WTC11 (cell line): ENCODE data around the gene KLHL25. TPM values are rescaled to one million over a fixed set of nuclear protein-coding genes. Genes with fewer than 3 reads are reported as not detected.
A peak's percentile ranks its signal among the peaks of the same experiment; 100 is the strongest.

Experiments used
- ATAC-seq: fragments of 200-7000 bp; cut with Tn5 transposase; 2 replicates; pipeline ENCODE4 v1.10.0; 2021; ENCODE audit warnings: mild to moderate bottlenecking, moderate library complexity
- CTCF ChIA-PET: fragments of 300-600 bp; sonication (Branson Sonifier 250); formaldehyde crosslinking; loops from one replicate; lab custom pipeline; 2021; ENCODE audit warnings: antibody characterized with exemption; lab: Charles Lee
- POLR2A ChIA-PET: fragments of 350-600 bp; sonication (Branson Sonifier 250); formaldehyde crosslinking; loops from one replicate; lab custom pipeline; 2021; ENCODE audit warnings: antibody characterized with exemption; lab: Charles Lee
- DNase-seq: peaks from one replicate; pipeline ENCODE4 v3.0.0; 2021; ENCODE audit warnings: low spot score
- H3K27ac Mint-ChIP-seq: 2 replicates; pipeline ENCODE4 v1.8.0; 2021; ENCODE audit warnings: mixed read lengths
- H3K27me3 Mint-ChIP-seq: 2 replicates; pipeline ENCODE4 v1.8.0; 2021; ENCODE audit warnings: low read depth, mild to moderate bottlenecking, moderate library complexity, mixed read lengths
- H3K36me3 Mint-ChIP-seq: 2 replicates; pipeline ENCODE4 v1.8.0; 2021; ENCODE audit warnings: mixed read lengths
- H3K4me1 Mint-ChIP-seq: 2 replicates; pipeline ENCODE4 v1.8.0; 2022; ENCODE audit warnings: mixed read lengths
- H3K4me3 Mint-ChIP-seq: 2 replicates; pipeline ENCODE4 v1.8.0; 2021; ENCODE audit warnings: mild to moderate bottlenecking, moderate library complexity, mixed read lengths
- H3K9me3 Mint-ChIP-seq: 2 replicates; pipeline ENCODE4 v1.8.0; 2021; ENCODE audit warnings: mixed read lengths
- CBFB ChIP-seq: sonication (generic); formaldehyde crosslinking; IDR thresholded peaks from 2 replicates; pipeline ENCODE4 v1.8.1; 2022; ENCODE audit warnings: mild to moderate bottlenecking, low read depth, missing genetic modification reagents
- E2F4 ChIP-seq: sonication (generic); formaldehyde crosslinking; IDR thresholded peaks from 2 replicates; pipeline ENCODE4 v1.8.1; 2022; ENCODE audit warnings: low read depth, mild to moderate bottlenecking, moderate library complexity, missing genetic modification reagents, borderline replicate concordance
- JAZF1 ChIP-seq: fragments of 250-450 bp; sonication (Bioruptor Pico); IDR thresholded peaks from 2 replicates; pipeline ENCODE4 v1.9.0; 2021; ENCODE audit warnings: moderate library complexity, mild to moderate bottlenecking, inconsistent platforms
- MLX ChIP-seq: sonication (generic); formaldehyde crosslinking; IDR thresholded peaks from 2 replicates; pipeline ENCODE4 v1.8.1; 2023; ENCODE audit warnings: mild to moderate bottlenecking, missing genetic modification reagents, moderate library complexity
- MXD4 ChIP-seq: fragments of 250-450 bp; sonication (Bioruptor Pico); IDR thresholded peaks from 2 replicates; pipeline ENCODE4 v1.8.0; 2021; ENCODE audit warnings: mild to moderate bottlenecking, moderate library complexity, borderline replicate concordance
- MYBL2 ChIP-seq: sonication (generic); formaldehyde crosslinking; IDR thresholded peaks from 2 replicates; pipeline ENCODE4 v1.8.1; 2023; ENCODE audit warnings: mild to moderate bottlenecking, moderate library complexity, missing genetic modification reagents
- NFE2L1 ChIP-seq: sonication (generic); formaldehyde crosslinking; IDR thresholded peaks from 2 replicates; pipeline ENCODE4 v1.8.1; 2023; ENCODE audit warnings: missing genetic modification reagents
- NR2C2 ChIP-seq: sonication (generic); formaldehyde crosslinking; IDR thresholded peaks from 2 replicates; pipeline ENCODE4 v1.8.0; 2022; ENCODE audit warnings: mild to moderate bottlenecking, missing genetic modification reagents
- SMAD4 ChIP-seq: sonication (generic); formaldehyde crosslinking; IDR thresholded peaks from 2 replicates; pipeline ENCODE4 v1.8.0; 2022; ENCODE audit warnings: mild to moderate bottlenecking, missing genetic modification reagents
- SOX15 ChIP-seq: fragments of 250-450 bp; sonication (Bioruptor Pico); IDR thresholded peaks from 2 replicates; pipeline ENCODE4 v1.9.0; 2021; ENCODE audit warnings: mild to moderate bottlenecking
- TP53 ChIP-seq: sonication (generic); formaldehyde crosslinking; IDR thresholded peaks from 2 replicates; pipeline ENCODE4 v1.8.1; 2023; ENCODE audit warnings: mild to moderate bottlenecking, missing genetic modification reagents
- ZBTB43 ChIP-seq: sonication (generic); formaldehyde crosslinking; IDR thresholded peaks from 2 replicates; pipeline ENCODE4 v1.8.1; 2023; ENCODE audit warnings: mild to moderate bottlenecking, missing genetic modification reagents
- ZMAT4 ChIP-seq: fragments of 250-450 bp; sonication (Bioruptor Pico); IDR thresholded peaks from 2 replicates; pipeline ENCODE4 v1.9.0; 2021; ENCODE audit warnings: mild to moderate bottlenecking
- ZNF138 ChIP-seq: sonication (generic); formaldehyde crosslinking; conservative IDR thresholded peaks from 2 replicates; pipeline ENCODE4 v1.8.1; 2022; ENCODE audit warnings: mild to moderate bottlenecking, moderate library complexity, missing genetic modification reagents
- ZNF232 ChIP-seq: sonication (generic); formaldehyde crosslinking; IDR thresholded peaks from 2 replicates; pipeline ENCODE4 v1.8.0; 2022; ENCODE audit warnings: mild to moderate bottlenecking, missing genetic modification reagents
- ZNF671 ChIP-seq: fragments of 250-450 bp; sonication (Bioruptor Pico); IDR thresholded peaks from 2 replicates; pipeline ENCODE4 v1.8.0; 2021; ENCODE audit warnings: mild to moderate bottlenecking
- total RNA-seq: library from RNA; stranded (reverse); gene quantifications from 3 replicates; pipeline ENCODE4 v1.2.3, GENCODE V29; 2021

Gene KLHL25
- total RNA-seq, 1 experiment from 2014 or later = 14.1 TPM

- Mint-ChIP-seq H3K27ac (peak overlapping the region; percentile 57; the same call in 1 of the 2 replicates), H3K27me3 (no peaks in the 10 kb centered on the region)
- no peak for ATAC-seq
- TF ChIP-seq MXD4 (CRISPR knock-in tag) = no peak
- no peak for TF ChIP-seq CBFB (CRISPR knock-in tag)
- TF ChIP-seq ZNF138 = no peak
- TF ChIP-seq TP53 = no peak
- no peak for TF ChIP-seq NR2C2 (CRISPR knock-in tag)
- no peak for TF ChIP-seq NFE2L1 (CRISPR knock-in tag)
- no peak for TF ChIP-seq MYBL2 (CRISPR knock-in tag)
- no peak for TF ChIP-seq SOX15 (CRISPR knock-in tag)
- TF ChIP-seq, all 79 proteins: peak for 0
- H3K36me3 Mint-ChIP-seq = peaks cover 54% of the 10 kb centered on the region
- ChIA-PET POLR2A (no interaction called here), CTCF (no interaction called here)
- H3K4me3 Mint-ChIP-seq = no peak overlapping the region
- H3K9me3 Mint-ChIP-seq = no peaks in the 10 kb centered on the region
- no peak for DNase-seq
- H3K4me1 Mint-ChIP-seq = peaks cover 41% of the 10 kb centered on the region
These were observed 50.1 kb downstream of the KLHL25 start for GRCh38 chr15:85744579-85744978.

- ChIA-PET CTCF (interaction anchor here (2.5 to 3.8 kb wide), 2 partner anchors 8 to 97 kb away, joined by 14 to 18 read pairs; no protein-coding TSS in a partner anchor), POLR2A (interaction anchor here (2.8 kb wide), 1 partner anchor 9 kb away, joined by 12 read pairs; no protein-coding TSS in a partner anchor)
- no peak overlapping the region for H3K4me3 Mint-ChIP-seq
- H3K27ac Mint-ChIP-seq = no peak overlapping the region
- H3K36me3 Mint-ChIP-seq = peaks cover 58% of the 10 kb centered on the region
- H3K27me3 Mint-ChIP-seq = no peaks in the 10 kb centered on the region
- TF ChIP-seq CBFB (CRISPR knock-in tag) = no peak
- no peaks in the 10 kb centered on the region for H3K9me3 Mint-ChIP-seq
- H3K4me1 Mint-ChIP-seq = peaks cover 31% of the 10 kb centered on the region
- DNase-seq (no peak), ATAC-seq (no peak)
These were observed 51.2 kb downstream of the KLHL25 start for GRCh38 chr15:85743392-85744055.

- peak; percentile 38 for ATAC-seq
- Mint-ChIP-seq H3K4me1 (peaks cover 19% of the 10 kb centered on the region), H3K27ac (no peak overlapping the region; the same call in 1 of the 2 replicates), H3K27me3 (no peaks in the 10 kb centered on the region), H3K9me3 (no peaks in the 10 kb centered on the region), H3K4me3 (no peak overlapping the region), H3K36me3 (peaks cover 63% of the 10 kb centered on the region)
- CTCF ChIA-PET = interaction anchor here (1.2 to 3.8 kb wide), 4 partner anchors 9 to 446 kb away, joined by 4 to 21 read pairs (median 16); no protein-coding TSS in a partner anchor
- POLR2A ChIA-PET = interaction anchor here (0.6 to 2.8 kb wide), 3 partner anchors 10 to 265 kb away, joined by 3 to 12 read pairs (median 6); no protein-coding TSS in a partner anchor
- DNase-seq = no peak
- TF ChIP-seq MLX (CRISPR knock-in tag) (no peak), ZNF232 (CRISPR knock-in tag) (no peak), JAZF1 (CRISPR knock-in tag) (no peak), SOX15 (CRISPR knock-in tag) (no peak), SMAD4 (CRISPR knock-in tag) (no peak), ZMAT4 (no peak), ZBTB43 (no peak), ZNF671 (CRISPR knock-in tag) (no peak), E2F4 (CRISPR knock-in tag) (no peak), CBFB (CRISPR knock-in tag) (no peak)
These were observed 52.4 kb downstream of the KLHL25 start for GRCh38 chr15:85742186-85742821.
